GDM1 (cell line): ENCODE data around the gene JMJD8.
A peak's percentile ranks its signal among the peaks of the same experiment; 100 is the strongest.

Experiments used
- DNase-seq: peaks from one replicate; lab custom pipeline; 2025; lab: John Stamatoyannopoulos, UW

JMJD8 gene

GRCh38 chr16:684071-684794 lies at the start of gene JMJD8:
JMJD8 (minus strand) TSS chr16:684334; CDS start chr16:684319, 15 bp downstream.
- DNase-seq: peak; percentile 87

GRCh38 chr16:733382-734207 lies 49.5 kb upstream of the JMJD8 start:
- DNase-seq: no peak

GRCh38 chr16:732936-733335 lies 48.8 kb upstream of the JMJD8 start:
- no peak for DNase-seq

- DNase-seq: no peak
These were observed 48.2 kb upstream of the JMJD8 start for GRCh38 chr16:732332-732731.

- DNase-seq: no peak
These were observed 46.8 kb upstream of the JMJD8 start for GRCh38 chr16:730666-731509.

GRCh38 chr16:729768-730665 lies 45.9 kb upstream of the JMJD8 start:
- no peak for DNase-seq

- no peak for DNase-seq
These were observed 45.0 kb upstream of the JMJD8 start for GRCh38 chr16:728890-729744.

GRCh38 chr16:728131-728889 lies 44.2 kb upstream of the JMJD8 start:
- no peak for DNase-seq

- DNase-seq: no peak
These were observed 43.3 kb upstream of the JMJD8 start for GRCh38 chr16:727291-727977.

- no peak for DNase-seq
These were observed 42.5 kb upstream of the JMJD8 start, which contains the start of the genes CCDC78 and HAGHL for GRCh38 chr16:726438-727290. CCDC78 (minus strand) TSS chr16:726443; CDS start chr16:726367, 76 bp downstream. HAGHL (plus strand) TSS chr16:727106; CDS start chr16:727510, 404 bp downstream.

GRCh38 chr16:726188-726437 lies 42.0 kb upstream of the JMJD8 start:
- no peak for DNase-seq

GRCh38 chr16:725463-726187 lies 41.5 kb upstream of the JMJD8 start:
- DNase-seq: no peak

- DNase-seq: no peak
These were observed 40.9 kb upstream of the JMJD8 start for GRCh38 chr16:725041-725376.

GRCh38 chr16:724188-725040 lies 40.3 kb upstream of the JMJD8 start:
- DNase-seq: no peak

GRCh38 chr16:723695-724094 lies 39.6 kb upstream of the JMJD8 start:
- DNase-seq: no peak

- no peak for DNase-seq
These were observed 38.9 kb upstream of the JMJD8 start for GRCh38 chr16:722835-723633.
